A673 (cell line): Measurements from ENCODE around the gene CEP63. TPM values are rescaled to one million over a fixed set of nuclear protein-coding genes. Genes with fewer than 3 reads are reported as not detected.
A peak's percentile ranks its signal among the peaks of the same experiment; 100 is the strongest.

Source experiments
- BruUV-seq: library from RNA; stranded (reverse); fragments of 400-500 nt; replicated peaks from 2 replicates; lab custom pipeline; 2021; lab: Mats Ljungman, UMichigan
- CTCF ChIA-PET: fragments of 300-600 bp; sonication (Branson Sonifier 250); formaldehyde crosslinking; loops from one replicate; lab custom pipeline; 2022; ENCODE audit warnings: antibody characterized with exemption; lab: Charles Lee
- POLR2A ChIA-PET: fragments of 300-600 bp; sonication (Branson Sonifier 250); formaldehyde crosslinking; loops from one replicate; lab custom pipeline; 2022; ENCODE audit warnings: antibody characterized with exemption; ENCODE audit not compliant: low non-redundant PET; lab: Charles Lee
- DNase-seq: peaks from one replicate; pipeline ENCODE4 v3.0.0-alpha.2; 2015; ENCODE audit warnings: low spot score
- H3K27ac ChIP-seq: fragments of 200-600 bp; sonication (generic); 2 replicates; pipeline ENCODE4 v1.5.1; 2016; ENCODE audit warnings: mixed run types, low read depth, mild to moderate bottlenecking, mixed read lengths, antibody characterized with exemption, low read length; ENCODE audit not compliant: poor library complexity, severe bottlenecking
- H3K27me3 ChIP-seq: fragments of 200-600 bp; sonication (generic); replicated peaks from 2 replicates; pipeline ENCODE4 v1.6.1; 2017; ENCODE audit warnings: mixed run types, low read depth, mild to moderate bottlenecking, mixed read lengths, antibody characterized with exemption, low read length; ENCODE audit not compliant: insufficient read depth, poor library complexity
- H3K36me3 ChIP-seq: fragments of 200-600 bp; sonication (generic); 2 replicates; pipeline ENCODE4 v1.6.1; 2016; ENCODE audit warnings: mixed run types, mild to moderate bottlenecking, mixed read lengths, antibody characterized with exemption, low read length; ENCODE audit not compliant: insufficient read depth, poor library complexity, severe bottlenecking
- H3K4me1 ChIP-seq: fragments of 200-600 bp; sonication (generic); 2 replicates; pipeline ENCODE4 v1.6.1; 2017; ENCODE audit warnings: mixed run types, mild to moderate bottlenecking, mixed read lengths, antibody characterized with exemption, low read length; ENCODE audit not compliant: insufficient read depth, poor library complexity, severe bottlenecking
- H3K4me3 ChIP-seq: fragments of 200-600 bp; sonication (generic); 2 replicates; pipeline ENCODE4 v1.5.1; 2016; ENCODE audit warnings: low read depth, mixed run types, mild to moderate bottlenecking, mixed read lengths, low read length; ENCODE audit not compliant: poor library complexity, severe bottlenecking
- H3K9me3 ChIP-seq: fragments of 200-600 bp; sonication (generic); 2 replicates; pipeline ENCODE4 v1.6.1; 2016; ENCODE audit warnings: mixed run types, low read depth, mild to moderate bottlenecking, mixed read lengths, antibody characterized with exemption, low read length; ENCODE audit not compliant: poor library complexity, severe bottlenecking
- EZH2 ChIP-seq: fragments of 200-600 bp; sonication (generic); IDR thresholded peaks from 2 replicates; pipeline ENCODE4 v1.6.1; 2017; ENCODE audit warnings: borderline replicate concordance, low read depth, mild to moderate bottlenecking, mixed read lengths, antibody characterized with exemption, low read length; ENCODE audit not compliant: poor library complexity, severe bottlenecking
- intact Hi-C: fragments of 100-400 bp; cut with micrococcal nuclease; formaldehyde crosslinking; loops from one replicate; pipeline ENCODE4 v1.10.0; 2022; ENCODE audit not compliant: unreplicated experiment
- total RNA-seq: library from RNA; stranded (reverse); gene quantifications from 2 replicates; pipeline ENCODE4 v1.2.3, GENCODE V29; 2021
- TF ChIP-seq, protein P1 (sequence below): fragments of 300-800, 200-600 bp; sonication (generic); conservative IDR thresholded peaks from 2 replicates; pipeline ENCODE4 v1.5.1; 2017; ENCODE audit warnings: low read depth, mild to moderate bottlenecking, antibody characterized with exemption, low read length, moderate library complexity, mixed read lengths

The CEP63 gene
- total RNA-seq, 1 experiment from 2014 or later = 29.2 TPM

DNA sequence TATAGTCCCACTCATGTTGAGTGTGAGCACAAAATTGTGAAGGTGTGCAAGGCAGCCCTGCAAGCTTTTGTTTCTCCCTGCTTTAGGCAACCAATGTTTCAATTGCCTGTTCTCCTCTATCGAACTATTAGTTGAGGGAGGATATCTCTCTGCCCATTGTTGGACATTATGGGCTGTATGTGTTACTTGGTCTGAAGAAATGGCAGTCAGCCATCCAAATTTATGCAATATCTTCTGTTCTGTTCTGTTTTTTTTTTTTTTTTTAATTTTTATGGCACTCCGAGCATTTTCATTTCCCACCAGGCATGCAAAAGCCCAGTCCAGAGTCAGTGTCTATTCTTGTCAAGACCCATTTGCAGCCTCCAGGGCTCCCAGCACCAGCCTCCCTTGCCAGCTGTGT is 44.0 kb upstream of the CEP63 start:
- intact Hi-C loops = no loop called here
- Histone ChIP-seq H3K27me3 (peaks cover 15% of the 10 kb centered on the region), H3K4me3 (no peak overlapping the region), H3K9me3 (no peaks in the 10 kb centered on the region), H3K4me1 (peaks cover 5% of the 10 kb centered on the region), H3K36me3 (no peaks in the 10 kb centered on the region), H3K27ac (no peak overlapping the region)
- POLR2A ChIA-PET = no interaction called here
- CTCF ChIA-PET = interaction anchor here (0.6 to 0.7 kb wide), 2 partner anchors 244 to 1332 kb away, joined by 3 to 7 read pairs; no protein-coding TSS in a partner anchor
- BruUV-seq = no TSS peak
- no peak for DNase-seq
- no peak for TF ChIP-seq EZH2
- TF ChIP-seq, protein P1, sequence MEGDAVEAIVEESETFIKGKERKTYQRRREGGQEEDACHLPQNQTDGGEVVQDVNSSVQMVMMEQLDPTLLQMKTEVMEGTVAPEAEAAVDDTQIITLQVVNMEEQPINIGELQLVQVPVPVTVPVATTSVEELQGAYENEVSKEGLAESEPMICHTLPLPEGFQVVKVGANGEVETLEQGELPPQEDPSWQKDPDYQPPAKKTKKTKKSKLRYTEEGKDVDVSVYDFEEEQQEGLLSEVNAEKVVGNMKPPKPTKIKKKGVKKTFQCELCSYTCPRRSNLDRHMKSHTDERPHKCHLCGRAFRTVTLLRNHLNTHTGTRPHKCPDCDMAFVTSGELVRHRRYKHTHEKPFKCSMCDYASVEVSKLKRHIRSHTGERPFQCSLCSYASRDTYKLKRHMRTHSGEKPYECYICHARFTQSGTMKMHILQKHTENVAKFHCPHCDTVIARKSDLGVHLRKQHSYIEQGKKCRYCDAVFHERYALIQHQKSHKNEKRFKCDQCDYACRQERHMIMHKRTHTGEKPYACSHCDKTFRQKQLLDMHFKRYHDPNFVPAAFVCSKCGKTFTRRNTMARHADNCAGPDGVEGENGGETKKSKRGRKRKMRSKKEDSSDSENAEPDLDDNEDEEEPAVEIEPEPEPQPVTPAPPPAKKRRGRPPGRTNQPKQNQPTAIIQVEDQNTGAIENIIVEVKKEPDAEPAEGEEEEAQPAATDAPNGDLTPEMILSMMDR = no peak

DNA sequence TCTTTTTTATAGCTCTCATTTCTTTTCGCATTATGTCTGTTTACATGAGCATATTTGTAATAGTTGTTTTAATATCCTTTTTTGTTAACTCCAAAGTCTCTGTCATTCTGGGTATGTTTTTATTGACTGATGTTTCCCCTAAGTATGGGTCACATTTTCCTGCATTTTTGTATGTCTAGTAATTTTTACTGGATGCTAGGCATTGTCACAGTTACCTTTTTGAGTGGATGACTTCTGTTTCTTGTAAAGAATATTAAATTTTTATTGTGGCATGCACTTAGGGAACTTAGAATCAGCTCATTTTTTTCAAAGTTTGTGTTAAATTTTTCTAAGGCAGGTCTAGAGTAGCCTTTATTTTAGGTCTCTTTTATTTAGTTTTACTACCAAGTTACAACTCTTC is 40.8 kb upstream of the CEP63 start:
- Histone ChIP-seq H3K9me3 (no peaks in the 10 kb centered on the region), H3K4me1 (peaks cover 5% of the 10 kb centered on the region), H3K27ac (no peak overlapping the region), H3K4me3 (no peak overlapping the region), H3K27me3 (no peaks in the 10 kb centered on the region), H3K36me3 (no peaks in the 10 kb centered on the region)
- ChIA-PET POLR2A (no interaction called here), CTCF (no interaction called here)
- no peak for DNase-seq
- BruUV-seq = no TSS peak
- TF ChIP-seq, protein P1 = no peak
- TF ChIP-seq EZH2 = no peak
- intact Hi-C loops = no loop called here

DNA sequence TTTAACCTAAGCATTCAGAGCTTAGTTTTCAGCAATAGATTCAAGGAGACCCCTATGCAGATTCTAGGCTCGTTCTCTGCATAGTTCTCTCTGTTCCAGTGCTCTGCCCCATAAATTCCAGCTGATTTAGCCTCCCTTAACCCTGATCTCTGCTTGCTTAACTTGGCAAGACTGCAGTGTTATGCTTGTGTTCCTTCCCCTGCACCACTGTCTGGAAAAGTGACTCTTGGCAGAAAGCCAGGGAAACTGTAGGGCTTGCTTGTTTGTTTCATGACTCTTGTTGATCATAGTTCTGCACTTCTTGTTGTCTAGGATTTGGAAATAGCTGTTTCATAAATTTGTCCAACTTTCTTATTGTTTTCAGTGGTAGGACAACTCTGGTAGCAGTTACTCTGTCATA is 40.2 kb upstream of the CEP63 start:
- BruUV-seq = no TSS peak
- H3K27ac ChIP-seq = no peak overlapping the region
- ChIA-PET POLR2A (no interaction called here), CTCF (no interaction called here)
- H3K27me3 ChIP-seq = no peaks in the 10 kb centered on the region
- TF ChIP-seq, protein P1 = no peak
- no peak for TF ChIP-seq EZH2
- peaks cover 5% of the 10 kb centered on the region for H3K4me1 ChIP-seq
- H3K9me3 ChIP-seq = no peaks in the 10 kb centered on the region
- H3K4me3 ChIP-seq = no peak overlapping the region
- no peaks in the 10 kb centered on the region for H3K36me3 ChIP-seq
- intact Hi-C loops = no loop called here
- DNase-seq = peak; percentile 29
